ENCODE results near the gene CRYBG2. TPM values are rescaled to one million over a fixed set of nuclear protein-coding genes. Genes with fewer than 3 reads are reported as not detected.

CRYBG2 gene
- total and polyA plus RNA-seq, 2 of the 13 experiments (the other 11 are each of a cell fraction or from before 2014, with no cell fraction given), result 1.3 to 2.9 TPM

GRCh38 chr1:26327956-26328362, 26.0 kb downstream of the CRYBG2 start:
- Histone ChIP-seq H3K4me2 (ENCODE audit: low read depth, low read length) (no peak overlapping the region), H3K36me3 (replicated peaks in 1 of 2; ENCODE audit: control insufficient read depth in 1 of 2, insufficient read depth in 2 of 2, low read length in 2 of 2) (no peaks in the 10 kb centered on the region), H3K9ac (ENCODE audit: insufficient read depth, low read depth, low read length) (0 out of 2 replicates have a peak overlapping the region, but pooled peaks have one; percentile 5), H3K4me3 (replicated peaks in 1 of 3; ENCODE audit: insufficient read depth in 1 of 3, low read depth in 2 of 3, low read length in 3 of 3) (no peak overlapping the region), H3K27ac (ENCODE audit: extremely low read length, insufficient read depth, low read length) (no peak overlapping the region), H2AFZ (ENCODE audit: low read length) (no peak overlapping the region), H3K9me3 (ENCODE audit: low read length) (no peaks in the 10 kb centered on the region), H3K4me1 (ENCODE audit: insufficient read depth, low read length) (no peaks in the 10 kb centered on the region), H3K27me3 (ENCODE audit: control insufficient read depth in 1 of 2, insufficient read depth in 2 of 2, low read length in 2 of 2) (no peaks in the 10 kb centered on the region), H3K79me2 (ENCODE audit: insufficient read depth, low read length) (no peaks in the 10 kb centered on the region), H4K20me1 (ENCODE audit: insufficient read depth, low read length) (no peaks in the 10 kb centered on the region)
- in situ Hi-C loops (cut with HindIII; ENCODE audit: extremely low pct_ligation_motif_present, low pct_unique_long_range_greater_than_20kb) (no loop called here), intact Hi-C loops (cut with micrococcal nuclease; ENCODE audit: unreplicated experiment) (no loop called here)
- FAIRE-seq, result no peak
- 83% methylated on average over 5 of the region's 8 CpGs for WGBS (ENCODE audit: low lambda C conversion rate)
- ATAC-seq, result peak; percentile 65
- no TSS peak for BruUV-seq (replicated peaks)
- POLR2A ChIA-PET, result interaction anchor here (1.1 to 2.7 kb wide), 4 partner anchors 23 to 48 kb away, joined by 3 to 12 read pairs (median 6); partner anchors contain the start of gene SH3BGRL3
- CTCF ChIA-PET (ENCODE audit: low intra/inter-chr PET ratio, low total read pairs), result interaction anchor here (2.5 kb wide), 1 partner anchor 36 kb away, joined by 12 read pairs; no protein-coding TSS in a partner anchor
- no peak for DNase-seq (ENCODE audit: low spot score)
- no peak for TF ChIP-seq SMARCC2 (IDR thresholded peaks at IDR 0.05)
- TF ChIP-seq FUBP1 (CRISPR knock-in tag; IDR thresholded peaks at IDR 0.05; ENCODE audit: borderline replicate concordance), result no peak
- TF ChIP-seq ZBTB33 (CRISPR knock-in tag; IDR thresholded peaks at IDR 0.05), result peak; percentile 75
- TF ChIP-seq ZFY (CRISPR knock-in tag; IDR thresholded peaks at IDR 0.05), result no peak
- TF ChIP-seq RELA (CRISPR knock-in tag; IDR thresholded peaks at IDR 0.05), result no peak
- TF ChIP-seq DRAP1 (CRISPR knock-in tag; IDR thresholded peaks at IDR 0.05), result no peak
- peak in 1 of 2 experiments; percentile 22; a peak in 1 of 4 replicates for TF ChIP-seq MAFK (conservative IDR thresholded peaks at IDR 0.05 in 1 of 2, IDR thresholded peaks at IDR 0.05 in 1 of 2; ENCODE audit: low read length in 2 of 2)
- peak; percentile 58 for TF ChIP-seq STAG1 (CRISPR knock-in tag; IDR thresholded peaks at IDR 0.05)
- TF ChIP-seq ZNF687 (CRISPR knock-in tag; IDR thresholded peaks at IDR 0.05), result peak; percentile 54
- TF ChIP-seq CBX2 (IDR thresholded peaks at IDR 0.05; ENCODE audit: low read depth, low read length), result no peak
- TF ChIP-seq CBX2 (CRISPR knock-in tag; IDR thresholded peaks at IDR 0.05; ENCODE audit: low read depth), result no peak
- peak; percentile 71; the same call in 1 of the 2 replicates for TF ChIP-seq ZBTB38 (CRISPR knock-in tag; IDR thresholded peaks at IDR 0.05)
- no peak for TF ChIP-seq ZNF205 (CRISPR knock-in tag; IDR thresholded peaks at IDR 0.05)
- no peak for TF ChIP-seq NFYB (CRISPR knock-in tag; IDR thresholded peaks at IDR 0.05)
- no peak for TF ChIP-seq ZNF775 (CRISPR knock-in tag; IDR thresholded peaks at IDR 0.05; ENCODE audit: borderline replicate concordance)
